Spleen (tissue), 11 donors: ENCODE data around the gene GMFB. TPM values are rescaled to one million over a fixed set of nuclear protein-coding genes. Genes with fewer than 3 reads are reported as not detected.

Source experiments
- DNase-seq: peaks from one replicate; pipeline ENCODE4 v3.0.0-alpha.2; 2020
- H3K27ac ChIP-seq, 8 donors: fragments of 200-600 bp; sonication (generic) in 7 of 8; 1 replicate in 4 of 8; 2 replicates in 4 of 8; pipeline versions ENCODE4 v1.5.0 to v1.8.0; 2016 to 2021; ENCODE audit warnings: inconsistent platforms in 4 of 8, mild to moderate bottlenecking in 4 of 8, moderate library complexity in 1 of 8
- H3K27me3 ChIP-seq, 7 donors: fragments of 200-600 bp; sonication (generic) in 6 of 7; replicated peaks in 1 of 7; 1 replicate in 4 of 7; 2 replicates in 3 of 7; pipeline versions ENCODE4 v1.5.0 to v1.8.0; 2016 to 2021; ENCODE audit warnings: inconsistent platforms in 3 of 7, mild to moderate bottlenecking in 1 of 7
- H3K36me3 ChIP-seq, 6 donors: fragments of 200-600 bp; sonication (generic) in 5 of 6; 1 replicate in 4 of 6; 2 replicates in 2 of 6; pipeline versions ENCODE4 v1.5.0 to v1.8.0; 2016 to 2021; ENCODE audit warnings: inconsistent platforms in 2 of 6
- H3K4me1 ChIP-seq, 6 donors: fragments of 200-600 bp; sonication (generic) in 5 of 6; 1 replicate in 3 of 6; 2 replicates in 3 of 6; pipeline versions ENCODE4 v1.5.0 to v1.8.0; 2016 to 2021; ENCODE audit warnings: inconsistent platforms in 3 of 6
- H3K4me3 ChIP-seq, 8 donors: fragments of 200-600 bp; sonication (generic) in 7 of 8; 1 replicate in 4 of 8; 2 replicates in 4 of 8; pipeline versions ENCODE4 v1.5.0 to v1.8.0; 2016 to 2021; ENCODE audit warnings: inconsistent platforms in 4 of 8, mild to moderate bottlenecking in 4 of 8, moderate library complexity in 2 of 8
- H3K9me3 ChIP-seq, 8 donors: fragments of 200-600 bp; sonication (generic) in 7 of 8; 1 replicate in 4 of 8; 2 replicates in 4 of 8; pipeline versions ENCODE4 v1.5.0 to v1.8.0; 2016 to 2021; ENCODE audit warnings: inconsistent platforms in 4 of 8
- CTCF ChIP-seq, 11 experiments: fragments of 200-600 bp in 7 of 11; fragments of 450-650 bp in 4 of 11; sonication (generic) in 4 of 11; IDR thresholded peaks in 8 of 11; conservative IDR thresholded peaks in 3 of 11; 1 replicate in 7 of 11; 2 replicates in 4 of 11; pipeline versions ENCODE4 v1.4.0 to v1.8.0; 2016 to 2021; ENCODE audit warnings: antibody characterized with exemption in 11 of 11, inconsistent platforms in 4 of 11, mild to moderate bottlenecking in 1 of 11
- POLR2A ChIP-seq, 3 donors: fragments of 450-650 bp; IDR thresholded peaks; one replicate each; pipeline ENCODE4 v1.5.1; 2017; ENCODE audit warnings: antibody characterized with exemption in 3 of 3, mild to moderate bottlenecking in 1 of 3
- POLR2AphosphoS5 ChIP-seq, 3 donors: sonication (generic); formaldehyde crosslinking; IDR thresholded peaks; one replicate each; pipeline ENCODE4 v1.5.1; 2017; ENCODE audit warnings: antibody characterized with exemption in 3 of 3
- WGBS, 5 donors: extraction: QIAGEN DNeasy Blood & Tissue Kit in 3 of 5; methylation state at CpG; one replicate each; pipeline versions ENCODE4 v1.1.5 to v1.1.7; 2013 to 2018; 5-methylcytosine and 5-hydroxymethylcytosine counted together
- intact Hi-C: fragments of 100-400 bp; cut with DNase I; formaldehyde crosslinking; loops from one replicate; pipeline ENCODE4 v1.15.0; 2023; ENCODE audit warnings: low total_unique reads
- polyA plus RNA-seq, 3 donors: library from polyadenylated mRNA; stranded (reverse); fragments of 200-250 nt; gene quantifications; one replicate each; pipeline ENCODE4 v1.2.1, GENCODE V29; 2013
- total RNA-seq, 7 donors: library from RNA; depleted of rRNA in 3 of 7; stranded (reverse); fragments of >200 nt in 3 of 7; fragmentation: NEBNext Ultra II Directional in 4 of 7; extraction: Animal tissue kit (Norgen Biotek cat#: 25700) in 4 of 7; gene quantifications; one replicate each; pipeline versions ENCODE4 v1.1.0 to v1.2.1, GENCODE V29; 2016 to 2021
- donor health status: healthy with polysubstance abuse.
- donor health status: DM: no; HTN: no; CAD: no; lungs with moderate emphysema.
- donor health status: DM: no; HTN: no; CAD: no.
- donor health status: Bipolar disorder and iron deficiency.
- donor health status: healthy.
- donor health status: DM: no; HTN: no; CAD: no.
- donor health status: DM: yes; HTN: yes; CAD: no.

Gene GMFB
- total and polyA plus RNA-seq, 10 donors = 10.3 to 54.6 (median 34.9) TPM

GRCh38 chr14:54502602-54503001 lies 13.8 kb upstream of the GMFB start:
- peaks cover 0 to 28% (median 2%) of the 10 kb centered on the region in 6 donors for H3K4me1 ChIP-seq
- WGBS, 5 donors = 25 to 45% (median 32%) methylated on average over 2 of the region's 2 CpGs
- H3K27me3 ChIP-seq = no peaks in the 10 kb centered on the region
- no peaks in the 10 kb centered on the region for H3K9me3 ChIP-seq
- H3K27ac ChIP-seq = peak overlapping the region in 3 of 8 donors; percentile 39 to 59 (median 50)
- TF ChIP-seq POLR2AphosphoS5 (IDR thresholded peaks at IDR 0.05) (no peak), POLR2A (IDR thresholded peaks at IDR 0.05) (no peak), CTCF (IDR thresholded peaks at IDR 0.05 in 8 of 11, conservative IDR thresholded peaks at IDR 0.05 in 3 of 11) (no peak)
- no peak overlapping the region for H3K4me3 ChIP-seq
- H3K36me3 ChIP-seq = no peaks in the 10 kb centered on the region
- no peak for DNase-seq
- intact Hi-C loops = no loop called here

- no peak for TF ChIP-seq CTCF (IDR thresholded peaks at IDR 0.05 in 8 of 11, conservative IDR thresholded peaks at IDR 0.05 in 3 of 11)
- no peak for TF ChIP-seq POLR2AphosphoS5 (IDR thresholded peaks at IDR 0.05)
- TF ChIP-seq POLR2A (IDR thresholded peaks at IDR 0.05) = no peak
- 82 to 89% (median 83%) methylated on average over 3 of the region's 3 CpGs for WGBS, 5 donors
- DNase-seq = no peak
- intact Hi-C loops = no loop called here
- Histone ChIP-seq H3K4me1 (peaks cover 0 to 28% (median 2%) of the 10 kb centered on the region in 6 donors), H3K36me3 (no peaks in the 10 kb centered on the region), H3K27ac (no peak overlapping the region), H3K4me3 (no peak overlapping the region), H3K27me3 (no peaks in the 10 kb centered on the region), H3K9me3 (no peaks in the 10 kb centered on the region)
These were observed 12.7 kb upstream of the GMFB start for GRCh38 chr14:54501480-54501879.

- intact Hi-C loops = no loop called here
- H3K27me3 ChIP-seq = no peaks in the 10 kb centered on the region
- H3K9me3 ChIP-seq = no peaks in the 10 kb centered on the region
- TF ChIP-seq POLR2A (IDR thresholded peaks at IDR 0.05) = no peak
- TF ChIP-seq CTCF (IDR thresholded peaks at IDR 0.05 in 8 of 11, conservative IDR thresholded peaks at IDR 0.05 in 3 of 11) = no peak
- TF ChIP-seq POLR2AphosphoS5 (IDR thresholded peaks at IDR 0.05) = no peak
- H3K36me3 ChIP-seq = no peaks in the 10 kb centered on the region
- H3K4me3 ChIP-seq = no peak overlapping the region
- H3K27ac ChIP-seq = no peak overlapping the region
- DNase-seq = no peak
- H3K4me1 ChIP-seq = peaks cover 0 to 28% (median 2%) of the 10 kb centered on the region in 6 donors
- whole genome bisulfite sequencing, 5 donors = 72 to 82% (median 75%) methylated on average over 3 of the region's 3 CpGs
These were observed 12.0 kb upstream of the GMFB start for GRCh38 chr14:54500744-54501143.

GRCh38 chr14:54498579-54498978 lies 9.8 kb upstream of the GMFB start:
- no peak for DNase-seq
- H3K27me3 ChIP-seq = no peaks in the 10 kb centered on the region
- H3K36me3 ChIP-seq = no peaks in the 10 kb centered on the region
- H3K27ac ChIP-seq = no peak overlapping the region
- WGBS, 5 donors = 72 to 88% (median 82%) methylated on average over 7 of the region's 7 CpGs
- H3K4me1 ChIP-seq = peaks cover 0 to 21% (median 2%) of the 10 kb centered on the region in 6 donors
- no peak for TF ChIP-seq CTCF (IDR thresholded peaks at IDR 0.05 in 8 of 11, conservative IDR thresholded peaks at IDR 0.05 in 3 of 11)
- no peak for TF ChIP-seq POLR2AphosphoS5 (IDR thresholded peaks at IDR 0.05)
- TF ChIP-seq POLR2A (IDR thresholded peaks at IDR 0.05) = no peak
- no peaks in the 10 kb centered on the region for H3K9me3 ChIP-seq
- intact Hi-C loops = no loop called here
- H3K4me3 ChIP-seq = no peak overlapping the region
